PFSK-1 (cell line): ENCODE data around the gene DIRAS1.

Source experiments
- POLR2AphosphoS5 ChIP-seq: IDR thresholded peaks from 2 replicates; pipeline ENCODE4 v1.6.1; 2012; ENCODE audit warnings: low read depth, mild to moderate bottlenecking, control low read depth, low read length, moderate library complexity
- TAF1 ChIP-seq: IDR thresholded peaks from 2 replicates; pipeline ENCODE4 v1.6.1; 2012; ENCODE audit warnings: low read length, control low read depth, borderline replicate concordance; ENCODE audit not compliant: insufficient read depth
- TF ChIP-seq, protein P1 (sequence below), 2 experiments: IDR thresholded peaks; 2 replicates each; pipeline versions ENCODE4 v1.6.1 to v1.8.0; 2011 to 2012; ENCODE audit warnings: low read depth in 2 of 2, low read length in 2 of 2, control low read depth in 1 of 2, inconsistent platforms in 1 of 2, mild to moderate bottlenecking in 1 of 2, moderate library complexity in 1 of 2; ENCODE audit not compliant: insufficient read depth in 1 of 2

- TF ChIP-seq POLR2AphosphoS5 (no peak), TAF1 (no peak)
- TF ChIP-seq, protein P1, sequence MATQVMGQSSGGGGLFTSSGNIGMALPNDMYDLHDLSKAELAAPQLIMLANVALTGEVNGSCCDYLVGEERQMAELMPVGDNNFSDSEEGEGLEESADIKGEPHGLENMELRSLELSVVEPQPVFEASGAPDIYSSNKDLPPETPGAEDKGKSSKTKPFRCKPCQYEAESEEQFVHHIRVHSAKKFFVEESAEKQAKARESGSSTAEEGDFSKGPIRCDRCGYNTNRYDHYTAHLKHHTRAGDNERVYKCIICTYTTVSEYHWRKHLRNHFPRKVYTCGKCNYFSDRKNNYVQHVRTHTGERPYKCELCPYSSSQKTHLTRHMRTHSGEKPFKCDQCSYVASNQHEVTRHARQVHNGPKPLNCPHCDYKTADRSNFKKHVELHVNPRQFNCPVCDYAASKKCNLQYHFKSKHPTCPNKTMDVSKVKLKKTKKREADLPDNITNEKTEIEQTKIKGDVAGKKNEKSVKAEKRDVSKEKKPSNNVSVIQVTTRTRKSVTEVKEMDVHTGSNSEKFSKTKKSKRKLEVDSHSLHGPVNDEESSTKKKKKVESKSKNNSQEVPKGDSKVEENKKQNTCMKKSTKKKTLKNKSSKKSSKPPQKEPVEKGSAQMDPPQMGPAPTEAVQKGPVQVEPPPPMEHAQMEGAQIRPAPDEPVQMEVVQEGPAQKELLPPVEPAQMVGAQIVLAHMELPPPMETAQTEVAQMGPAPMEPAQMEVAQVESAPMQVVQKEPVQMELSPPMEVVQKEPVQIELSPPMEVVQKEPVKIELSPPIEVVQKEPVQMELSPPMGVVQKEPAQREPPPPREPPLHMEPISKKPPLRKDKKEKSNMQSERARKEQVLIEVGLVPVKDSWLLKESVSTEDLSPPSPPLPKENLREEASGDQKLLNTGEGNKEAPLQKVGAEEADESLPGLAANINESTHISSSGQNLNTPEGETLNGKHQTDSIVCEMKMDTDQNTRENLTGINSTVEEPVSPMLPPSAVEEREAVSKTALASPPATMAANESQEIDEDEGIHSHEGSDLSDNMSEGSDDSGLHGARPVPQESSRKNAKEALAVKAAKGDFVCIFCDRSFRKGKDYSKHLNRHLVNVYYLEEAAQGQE (IDR thresholded peaks at IDR 0.05; ENCODE audit: insufficient read depth in 1 of 2, low read depth in 2 of 2, low read length in 2 of 2) = no peak
Observed at GRCh38 chr19:2676823-2677222, 44.3 kb downstream of the DIRAS1 start.
